ENCODE results near the gene INVS.

The INVS gene

DNA sequence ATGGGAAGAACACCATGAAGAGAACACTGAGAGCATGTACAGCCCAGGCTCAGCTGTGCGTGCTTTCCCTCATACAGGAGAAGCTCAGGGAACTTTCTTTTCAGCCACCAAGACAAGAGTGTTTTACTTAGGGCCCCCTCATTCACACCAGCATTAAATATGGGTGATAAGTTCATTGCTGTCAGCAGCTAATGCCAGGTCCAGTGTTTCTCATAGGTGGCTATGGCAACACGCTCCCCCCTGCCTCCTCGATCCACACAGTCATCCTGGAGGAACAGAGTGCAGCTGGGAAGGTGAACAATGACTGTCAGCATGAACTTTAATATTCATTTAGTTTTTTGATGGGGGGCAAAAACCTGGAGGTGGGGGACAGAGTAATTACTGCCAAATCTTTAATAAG is 199.3 kb downstream of the INVS start:
- no peak for DNase-seq (ENCODE audit: low read depth)
- TF ChIP-seq, protein P1, sequence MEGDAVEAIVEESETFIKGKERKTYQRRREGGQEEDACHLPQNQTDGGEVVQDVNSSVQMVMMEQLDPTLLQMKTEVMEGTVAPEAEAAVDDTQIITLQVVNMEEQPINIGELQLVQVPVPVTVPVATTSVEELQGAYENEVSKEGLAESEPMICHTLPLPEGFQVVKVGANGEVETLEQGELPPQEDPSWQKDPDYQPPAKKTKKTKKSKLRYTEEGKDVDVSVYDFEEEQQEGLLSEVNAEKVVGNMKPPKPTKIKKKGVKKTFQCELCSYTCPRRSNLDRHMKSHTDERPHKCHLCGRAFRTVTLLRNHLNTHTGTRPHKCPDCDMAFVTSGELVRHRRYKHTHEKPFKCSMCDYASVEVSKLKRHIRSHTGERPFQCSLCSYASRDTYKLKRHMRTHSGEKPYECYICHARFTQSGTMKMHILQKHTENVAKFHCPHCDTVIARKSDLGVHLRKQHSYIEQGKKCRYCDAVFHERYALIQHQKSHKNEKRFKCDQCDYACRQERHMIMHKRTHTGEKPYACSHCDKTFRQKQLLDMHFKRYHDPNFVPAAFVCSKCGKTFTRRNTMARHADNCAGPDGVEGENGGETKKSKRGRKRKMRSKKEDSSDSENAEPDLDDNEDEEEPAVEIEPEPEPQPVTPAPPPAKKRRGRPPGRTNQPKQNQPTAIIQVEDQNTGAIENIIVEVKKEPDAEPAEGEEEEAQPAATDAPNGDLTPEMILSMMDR (IDR thresholded peaks at IDR 0.05; ENCODE audit: control insufficient read depth, insufficient read depth, low read depth, low read length, missing control alignments), result no peak
- no peak overlapping the region for H3K4me3 ChIP-seq (ENCODE audit: control insufficient read depth, low read depth, low read length)

- no peak overlapping the region for H3K4me3 ChIP-seq (ENCODE audit: control insufficient read depth, low read depth, low read length)
- DNase-seq (ENCODE audit: low read depth), result no peak
- TF ChIP-seq, protein P1 (IDR thresholded peaks at IDR 0.05; ENCODE audit: control insufficient read depth, insufficient read depth, low read depth, low read length, missing control alignments), result no peak
These were observed 204.7 kb downstream of the INVS start for GRCh38 chr9:100303747-100304146.

DNA sequence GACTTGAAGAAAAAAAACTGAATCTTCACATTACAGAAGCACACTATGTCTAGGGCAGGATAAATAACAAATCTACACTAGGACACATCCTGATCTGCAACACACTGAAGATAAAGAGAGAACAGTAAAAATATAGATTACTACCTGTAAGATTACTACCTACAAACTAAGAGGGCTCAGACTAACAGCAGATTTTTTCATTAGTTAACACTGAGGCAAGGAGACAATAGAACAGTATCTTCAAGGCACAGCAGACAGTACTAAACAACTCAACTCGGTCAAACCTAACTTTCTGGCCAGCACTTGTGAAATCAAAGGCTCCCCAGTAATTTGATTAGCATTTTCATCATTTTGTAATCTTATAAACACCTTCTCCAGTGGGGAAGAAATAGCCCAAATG is 207.2 kb downstream of the INVS start:
- no peak for DNase-seq (ENCODE audit: low read depth)
- TF ChIP-seq, protein P1 (IDR thresholded peaks at IDR 0.05; ENCODE audit: control insufficient read depth, insufficient read depth, low read depth, low read length, missing control alignments), result no peak
- H3K4me3 ChIP-seq (ENCODE audit: control insufficient read depth, low read depth, low read length), result no peak overlapping the region

- TF ChIP-seq, protein P1 (IDR thresholded peaks at IDR 0.05; ENCODE audit: control insufficient read depth, insufficient read depth, low read depth, low read length, missing control alignments), result no peak
- no peak overlapping the region for H3K4me3 ChIP-seq (ENCODE audit: control insufficient read depth, low read depth, low read length)
- no peak for DNase-seq (ENCODE audit: low read depth)
These were observed 208.0 kb downstream of the INVS start for GRCh38 chr9:100307080-100307479.

- no peak for DNase-seq (ENCODE audit: low read depth)
- TF ChIP-seq, protein P1 (IDR thresholded peaks at IDR 0.05; ENCODE audit: control insufficient read depth, insufficient read depth, low read depth, low read length, missing control alignments), result no peak
- H3K4me3 ChIP-seq (ENCODE audit: control insufficient read depth, low read depth, low read length), result no peak overlapping the region
These were observed 210.0 kb downstream of the INVS start for GRCh38 chr9:100308965-100309564.

- TF ChIP-seq, protein P1 (IDR thresholded peaks at IDR 0.05; ENCODE audit: control insufficient read depth, insufficient read depth, low read depth, low read length, missing control alignments), result no peak
- no peak overlapping the region for H3K4me3 ChIP-seq (ENCODE audit: control insufficient read depth, low read depth, low read length)
- peak; percentile 13 for DNase-seq (ENCODE audit: low read depth)
These were observed 210.9 kb downstream of the INVS start for GRCh38 chr9:100309992-100310391.

DNA sequence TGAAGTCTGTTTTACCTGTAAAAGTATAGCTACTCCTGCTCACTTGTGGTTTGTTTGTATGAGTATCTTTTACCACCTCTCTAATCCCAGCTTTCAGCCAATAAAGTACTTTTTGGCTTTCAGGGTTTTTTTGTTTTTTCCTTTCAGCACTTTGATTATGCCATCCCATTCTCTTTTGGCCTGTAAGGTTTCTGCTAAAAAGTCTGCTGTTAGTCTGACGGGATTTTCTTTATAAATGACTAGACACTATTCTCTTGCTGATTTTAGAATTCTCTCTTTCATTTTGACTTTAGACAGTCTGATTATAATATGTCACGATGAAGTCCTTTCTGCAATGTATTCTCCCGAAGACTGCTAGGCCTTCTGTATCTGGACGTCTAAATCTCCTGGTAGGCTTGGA is 216.5 kb downstream of the INVS start:
- H3K4me3 ChIP-seq (ENCODE audit: control insufficient read depth, low read depth, low read length), result no peak overlapping the region
- TF ChIP-seq, protein P1 (IDR thresholded peaks at IDR 0.05; ENCODE audit: control insufficient read depth, insufficient read depth, low read depth, low read length, missing control alignments), result no peak
- no peak for DNase-seq (ENCODE audit: low read depth)
